GM23338 (cell line): ENCODE data around the gene RAB40C. TPM values are rescaled to one million over a fixed set of nuclear protein-coding genes. Genes with fewer than 3 reads are reported as not detected.

Experiments used
- ATAC-seq: fragments of 200-7000 bp; cut with Tn5 transposase; 3 replicates; pipeline ENCODE4 v1.9.1; 2020
- DNase-seq: peaks from one replicate; pipeline ENCODE4 v3.0.0-alpha.2; 2015; ENCODE audit warnings: low spot score
- H2AFZ ChIP-seq: fragments of 200-600 bp; sonication (generic); 2 replicates; pipeline ENCODE4 v1.8.0; 2016; ENCODE audit warnings: antibody characterized with exemption, mild to moderate bottlenecking, moderate library complexity
- H3F3A ChIP-seq: fragments of 200-600 bp; sonication (generic); replicated peaks from 2 replicates; pipeline ENCODE4 v1.8.0; 2017; ENCODE audit warnings: antibody characterized with exemption, mixed run types, low read depth
- H3K27ac ChIP-seq: fragments of 200-600 bp; sonication (generic); 2 replicates; pipeline ENCODE4 v1.6.1; 2016; ENCODE audit warnings: low read depth
- H3K27me3 ChIP-seq: fragments of 200-600 bp; sonication (generic); 2 replicates; pipeline ENCODE4 v1.8.0; 2016; ENCODE audit warnings: mild to moderate bottlenecking, mixed run types, moderate library complexity; ENCODE audit not compliant: insufficient read depth
- H3K36me3 ChIP-seq: fragments of 200-600 bp; sonication (generic); 2 replicates; pipeline ENCODE4 v1.8.0; 2016; ENCODE audit warnings: mild to moderate bottlenecking; ENCODE audit not compliant: insufficient read depth
- H3K4me1 ChIP-seq: fragments of 200-600 bp; sonication (generic); 2 replicates; pipeline ENCODE4 v1.8.0; 2016; ENCODE audit warnings: mild to moderate bottlenecking, moderate library complexity; ENCODE audit not compliant: insufficient read depth
- H3K4me2 ChIP-seq: fragments of 200-600 bp; sonication (generic); 2 replicates; pipeline ENCODE4 v1.7.1; 2017; ENCODE audit warnings: mixed run types
- H3K4me3 ChIP-seq: fragments of 200-600 bp; sonication (generic); 2 replicates; pipeline ENCODE4 v1.6.1; 2016; ENCODE audit warnings: mixed run types
- H3K79me2 ChIP-seq: fragments of 200-600 bp; sonication (generic); replicated peaks from 2 replicates; pipeline ENCODE4 v1.8.0; 2017; ENCODE audit warnings: mild to moderate bottlenecking; ENCODE audit not compliant: insufficient read depth
- H3K9me2 ChIP-seq: fragments of 200-600 bp; sonication (generic); 2 replicates; pipeline ENCODE4 v1.8.0; 2017; ENCODE audit not compliant: insufficient read depth
- H4K20me1 ChIP-seq: fragments of 200-600 bp; sonication (generic); replicated peaks from 2 replicates; pipeline ENCODE4 v1.8.0; 2017; ENCODE audit warnings: mild to moderate bottlenecking; ENCODE audit not compliant: insufficient read depth
- H3K27ac Mint-ChIP-seq: 2 replicates; pipeline ENCODE4 v1.8.0; 2020; ENCODE audit warnings: inconsistent platforms, mild to moderate bottlenecking, moderate library complexity, mixed read lengths
- H3K27me3 Mint-ChIP-seq: 3 replicates; pipeline ENCODE4 v1.8.0; 2022; ENCODE audit warnings: low read depth, mild to moderate bottlenecking, moderate library complexity, mixed read lengths, inconsistent platforms; ENCODE audit not compliant: insufficient read depth, poor library complexity
- H3K36me3 Mint-ChIP-seq: 3 replicates; pipeline ENCODE4 v1.8.0; 2021; ENCODE audit warnings: low read depth, mild to moderate bottlenecking, inconsistent platforms, moderate library complexity, mixed read lengths
- H3K4me1 Mint-ChIP-seq: 3 replicates; pipeline ENCODE4 v1.8.0; 2020; ENCODE audit warnings: mild to moderate bottlenecking, inconsistent platforms, mixed read lengths
- H3K4me3 Mint-ChIP-seq: 3 replicates; pipeline ENCODE4 v1.8.0; 2021; ENCODE audit warnings: moderate library complexity, mild to moderate bottlenecking, inconsistent platforms, mixed read lengths
- H3K9me3 Mint-ChIP-seq: 3 replicates; pipeline ENCODE4 v1.8.0; 2020; ENCODE audit warnings: moderate library complexity, mild to moderate bottlenecking, inconsistent platforms, mixed read lengths
- CREB1 ChIP-seq: fragments of 250-450 bp; sonication (Bioruptor Pico); IDR thresholded peaks from 2 replicates; pipeline ENCODE4 v1.5.0; 2020; ENCODE audit warnings: low read depth, mild to moderate bottlenecking, moderate library complexity
- EZH2 ChIP-seq: fragments of 200-600 bp; sonication (generic); IDR thresholded peaks from one replicate; pipeline ENCODE4 v1.8.0; 2017; ENCODE audit warnings: antibody characterized with exemption, mild to moderate bottlenecking, low read depth; ENCODE audit not compliant: unreplicated experiment
- EZH2phosphoT487 ChIP-seq: fragments of 200-600 bp; sonication (generic); IDR thresholded peaks from one replicate; pipeline ENCODE4 v1.8.1; 2018; ENCODE audit warnings: antibody characterized with exemption; ENCODE audit not compliant: unreplicated experiment
- ZNF114 ChIP-seq: fragments of 250-450 bp; sonication (Bioruptor Pico); IDR thresholded peaks from 2 replicates; pipeline ENCODE4 v1.5.0; 2020; ENCODE audit warnings: mild to moderate bottlenecking, moderate library complexity
- polyA plus RNA-seq: library from polyadenylated mRNA; unstranded; fragments of >200 nt; fragmentation: Nextera tagmentation; extraction: Ambion mirVana; gene quantifications from 2 replicates; pipeline ENCODE4 v1.2.1, GENCODE V29; 2016
- total RNA-seq: library from RNA; depleted of rRNA; stranded (reverse); fragments of >200 nt; shearing (Covaris generic); gene quantifications from 2 replicates; pipeline ENCODE4 v1.2.3, GENCODE V29; 2014
- TF ChIP-seq, protein P1 (sequence below): fragments of 250-450 bp; sonication (Bioruptor Pico); IDR thresholded peaks from 2 replicates; pipeline ENCODE4 v1.5.0; 2020; ENCODE audit warnings: mild to moderate bottlenecking, moderate library complexity

Gene RAB40C
- total and polyA plus RNA-seq, 2 experiments from 2014 or later, result 11.2 to 24.6 TPM

GRCh38 chr16:574021-574760 lies 15.7 kb upstream of the RAB40C start:
- Mint-ChIP-seq H3K27me3 (peaks cover 6% of the 10 kb centered on the region), H3K4me3 (no peak overlapping the region; the same call in 2 of the 3 replicates), H3K4me1 (peaks cover 10% of the 10 kb centered on the region), H3K9me3 (no peaks in the 10 kb centered on the region), H3K27ac (no peak overlapping the region), H3K36me3 (no peaks in the 10 kb centered on the region; the same call in 2 of the 3 replicates)
- DNase-seq, result no peak
- TF ChIP-seq ZNF114, result no peak
- no peak overlapping the region for H2AFZ ChIP-seq
- H3K36me3 ChIP-seq, result no peaks in the 10 kb centered on the region
- no peak overlapping the region for H3K4me3 ChIP-seq
- peaks cover 11% of the 10 kb centered on the region; the same call in 1 of the 2 replicates for H3F3A ChIP-seq
- H3K27me3 ChIP-seq, result no peaks in the 10 kb centered on the region
- H3K4me1 ChIP-seq, result peaks cover 1% of the 10 kb centered on the region
- no peak for ATAC-seq
- no peak overlapping the region for H3K27ac ChIP-seq
- H3K4me2 ChIP-seq, result no peak overlapping the region
- no peaks in the 10 kb centered on the region for H4K20me1 ChIP-seq
- H3K9me2 ChIP-seq, result no peaks in the 10 kb centered on the region
- H3K79me2 ChIP-seq, result peaks cover 8% of the 10 kb centered on the region

DNA sequence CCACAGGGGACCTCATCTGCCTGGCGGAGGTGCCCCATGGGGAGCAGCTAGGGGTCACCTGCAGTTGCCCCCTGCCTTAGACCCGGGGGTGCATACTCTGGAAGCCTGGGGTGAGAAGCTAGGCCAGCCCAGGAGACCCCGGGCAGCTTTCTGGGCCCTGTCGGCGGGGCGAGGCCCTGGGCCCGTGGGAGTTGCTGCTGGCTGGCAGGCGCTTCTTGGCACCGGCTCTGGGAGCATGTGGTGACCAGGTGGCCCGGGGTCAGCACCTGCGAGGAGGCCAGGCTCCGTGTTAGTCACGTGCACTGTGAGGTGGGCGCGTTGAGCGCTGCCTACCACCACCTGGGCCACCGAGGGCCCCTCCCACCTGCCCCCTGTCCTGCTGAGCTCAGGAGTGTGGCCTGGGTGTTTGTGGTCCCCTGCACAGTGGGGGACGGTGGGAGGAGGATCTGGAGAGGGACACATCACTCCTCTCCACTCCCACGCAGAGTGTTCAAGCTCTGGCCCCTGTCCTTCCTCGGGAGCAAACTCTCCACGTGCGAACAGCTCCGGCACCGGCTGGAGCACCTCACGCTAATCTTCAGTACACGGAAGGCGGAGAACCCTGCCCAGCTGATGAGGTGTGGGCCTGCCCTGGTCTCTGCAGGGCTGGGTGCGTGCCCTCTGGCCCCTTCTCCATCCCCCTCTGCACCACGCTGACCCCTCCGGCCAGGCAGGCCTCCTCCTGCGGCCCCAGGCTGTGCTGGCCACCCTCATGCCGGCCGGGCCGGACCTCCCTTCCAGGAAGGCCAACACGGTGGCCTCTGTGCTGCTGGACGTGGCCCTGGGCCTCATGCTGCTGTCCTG lies 14.3 kb upstream of the RAB40C start:
- Histone ChIP-seq H4K20me1 (no peaks in the 10 kb centered on the region), H3K4me2 (no peak overlapping the region), H3K9me2 (no peaks in the 10 kb centered on the region), H3K4me3 (no peak overlapping the region), H3K36me3 (no peaks in the 10 kb centered on the region), H3K27me3 (no peaks in the 10 kb centered on the region), H3K79me2 (peaks cover 2% of the 10 kb centered on the region), H3F3A (peaks cover 8% of the 10 kb centered on the region; the same call in 1 of the 2 replicates), H3K4me1 (no peaks in the 10 kb centered on the region; the same call in 1 of the 2 replicates), H2AFZ (no peak overlapping the region), H3K27ac (no peak overlapping the region)
- DNase-seq (no peak), ATAC-seq (no peak)
- H3K4me3 Mint-ChIP-seq, result no peak overlapping the region
- TF ChIP-seq EZH2phosphoT487 (no peak), EZH2 (no peak), CREB1 (CRISPR knock-in tag) (no peak)
- TF ChIP-seq, protein P1, sequence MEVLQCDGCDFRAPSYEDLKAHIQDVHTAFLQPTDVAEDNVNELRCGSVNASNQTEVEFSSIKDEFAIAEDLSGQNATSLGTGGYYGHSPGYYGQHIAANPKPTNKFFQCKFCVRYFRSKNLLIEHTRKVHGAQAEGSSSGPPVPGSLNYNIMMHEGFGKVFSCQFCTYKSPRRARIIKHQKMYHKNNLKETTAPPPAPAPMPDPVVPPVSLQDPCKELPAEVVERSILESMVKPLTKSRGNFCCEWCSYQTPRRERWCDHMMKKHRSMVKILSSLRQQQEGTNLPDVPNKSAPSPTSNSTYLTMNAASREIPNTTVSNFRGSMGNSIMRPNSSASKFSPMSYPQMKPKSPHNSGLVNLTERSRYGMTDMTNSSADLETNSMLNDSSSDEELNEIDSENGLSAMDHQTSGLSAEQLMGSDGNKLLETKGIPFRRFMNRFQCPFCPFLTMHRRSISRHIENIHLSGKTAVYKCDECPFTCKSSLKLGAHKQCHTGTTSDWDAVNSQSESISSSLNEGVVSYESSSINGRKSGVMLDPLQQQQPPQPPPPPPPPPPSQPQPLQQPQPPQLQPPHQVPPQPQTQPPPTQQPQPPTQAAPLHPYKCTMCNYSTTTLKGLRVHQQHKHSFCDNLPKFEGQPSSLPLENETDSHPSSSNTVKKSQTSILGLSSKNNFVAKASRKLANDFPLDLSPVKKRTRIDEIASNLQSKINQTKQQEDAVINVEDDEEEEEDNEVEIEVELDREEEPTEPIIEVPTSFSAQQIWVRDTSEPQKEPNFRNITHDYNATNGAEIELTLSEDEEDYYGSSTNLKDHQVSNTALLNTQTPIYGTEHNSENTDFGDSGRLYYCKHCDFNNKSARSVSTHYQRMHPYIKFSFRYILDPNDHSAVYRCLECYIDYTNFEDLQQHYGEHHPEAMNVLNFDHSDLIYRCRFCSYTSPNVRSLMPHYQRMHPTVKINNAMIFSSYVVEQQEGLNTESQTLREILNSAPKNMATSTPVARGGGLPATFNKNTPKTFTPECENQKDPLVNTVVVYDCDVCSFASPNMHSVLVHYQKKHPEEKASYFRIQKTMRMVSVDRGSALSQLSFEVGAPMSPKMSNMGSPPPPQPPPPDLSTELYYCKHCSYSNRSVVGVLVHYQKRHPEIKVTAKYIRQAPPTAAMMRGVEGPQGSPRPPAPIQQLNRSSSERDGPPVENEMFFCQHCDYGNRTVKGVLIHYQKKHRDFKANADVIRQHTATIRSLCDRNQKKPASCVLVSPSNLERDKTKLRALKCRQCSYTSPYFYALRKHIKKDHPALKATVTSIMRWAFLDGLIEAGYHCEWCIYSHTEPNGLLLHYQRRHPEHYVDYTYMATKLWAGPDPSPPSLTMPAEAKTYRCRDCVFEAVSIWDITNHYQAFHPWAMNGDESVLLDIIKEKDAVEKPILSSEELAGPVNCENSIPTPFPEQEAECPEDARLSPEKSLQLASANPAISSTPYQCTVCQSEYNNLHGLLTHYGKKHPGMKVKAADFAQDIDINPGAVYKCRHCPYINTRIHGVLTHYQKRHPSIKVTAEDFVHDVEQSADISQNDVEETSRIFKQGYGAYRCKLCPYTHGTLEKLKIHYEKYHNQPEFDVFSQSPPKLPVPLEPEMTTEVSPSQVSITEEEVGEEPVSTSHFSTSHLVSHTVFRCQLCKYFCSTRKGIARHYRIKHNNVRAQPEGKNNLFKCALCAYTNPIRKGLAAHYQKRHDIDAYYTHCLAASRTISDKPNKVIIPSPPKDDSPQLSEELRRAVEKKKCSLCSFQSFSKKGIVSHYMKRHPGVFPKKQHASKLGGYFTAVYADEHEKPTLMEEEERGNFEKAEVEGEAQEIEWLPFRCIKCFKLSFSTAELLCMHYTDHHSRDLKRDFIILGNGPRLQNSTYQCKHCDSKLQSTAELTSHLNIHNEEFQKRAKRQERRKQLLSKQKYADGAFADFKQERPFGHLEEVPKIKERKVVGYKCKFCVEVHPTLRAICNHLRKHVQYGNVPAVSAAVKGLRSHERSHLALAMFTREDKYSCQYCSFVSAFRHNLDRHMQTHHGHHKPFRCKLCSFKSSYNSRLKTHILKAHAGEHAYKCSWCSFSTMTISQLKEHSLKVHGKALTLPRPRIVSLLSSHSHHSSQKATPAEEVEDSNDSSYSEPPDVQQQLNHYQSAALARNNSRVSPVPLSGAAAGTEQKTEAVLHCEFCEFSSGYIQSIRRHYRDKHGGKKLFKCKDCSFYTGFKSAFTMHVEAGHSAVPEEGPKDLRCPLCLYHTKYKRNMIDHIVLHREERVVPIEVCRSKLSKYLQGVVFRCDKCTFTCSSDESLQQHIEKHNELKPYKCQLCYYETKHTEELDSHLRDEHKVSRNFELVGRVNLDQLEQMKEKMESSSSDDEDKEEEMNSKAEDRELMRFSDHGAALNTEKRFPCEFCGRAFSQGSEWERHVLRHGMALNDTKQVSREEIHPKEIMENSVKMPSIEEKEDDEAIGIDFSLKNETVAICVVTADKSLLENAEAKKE (CRISPR knock-in tag), result no peak
- peaks cover 7% of the 10 kb centered on the region for H3K27me3 Mint-ChIP-seq
- H3K9me3 Mint-ChIP-seq, result no peaks in the 10 kb centered on the region
- no peaks in the 10 kb centered on the region; the same call in 2 of the 3 replicates for H3K36me3 Mint-ChIP-seq
- no peak overlapping the region for H3K27ac Mint-ChIP-seq
- H3K4me1 Mint-ChIP-seq, result peaks cover 7% of the 10 kb centered on the region
